ENCODE data around the gene NDUFA3. TPM values are rescaled to one million over a fixed set of nuclear protein-coding genes. Genes with fewer than 3 reads are reported as not detected.
A peak's percentile ranks its signal among the peaks of the same experiment; 100 is the strongest.

The NDUFA3 gene
- total RNA-seq, 1 experiment from 2014 or later, result 144 TPM

DNA sequence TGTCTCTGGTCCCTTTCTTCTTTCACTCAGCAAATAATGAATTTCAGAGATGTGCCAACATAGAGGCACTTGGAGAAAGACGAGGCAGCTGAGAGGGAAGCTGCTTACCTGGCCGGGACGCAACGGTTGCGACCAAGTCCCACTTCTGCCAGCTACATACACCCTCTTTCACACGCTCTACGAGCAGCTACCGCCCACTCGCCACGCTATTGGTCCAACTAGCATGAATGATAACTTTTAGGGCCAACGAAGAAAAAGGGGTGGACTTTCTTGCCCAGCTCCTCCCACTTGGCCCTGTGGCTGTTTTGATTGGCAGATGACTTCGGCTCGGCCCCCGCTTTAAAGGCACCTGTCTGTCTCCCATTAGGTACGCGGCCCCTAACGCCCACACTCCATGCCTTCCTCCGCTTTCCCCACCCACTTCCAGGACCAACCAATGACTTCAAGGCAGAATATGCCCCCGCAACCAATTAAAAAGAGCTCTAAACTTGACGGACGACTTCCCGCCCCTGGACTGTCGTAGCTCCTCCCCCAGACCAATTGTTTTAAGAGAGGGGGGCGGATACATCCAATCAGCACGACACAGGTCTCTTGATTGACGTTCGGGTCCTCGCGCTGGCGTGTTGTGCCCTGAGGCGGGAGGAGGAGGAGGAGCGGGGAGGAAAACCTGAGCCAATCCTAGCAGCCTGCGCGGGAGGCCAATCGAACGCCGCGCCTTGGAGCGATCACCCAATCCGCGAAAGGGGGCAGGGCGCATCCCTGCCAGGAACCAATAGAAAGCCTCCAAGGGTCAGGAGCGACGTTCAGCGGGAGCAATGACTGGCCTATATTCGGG is 34.4 kb downstream of the NDUFA3 start:
- TF ChIP-seq EZH2 (IDR thresholded peaks at IDR 0.05; ENCODE audit: borderline replicate concordance, low read depth, low read length, poor library complexity, severe bottlenecking), result no peak
- TF ChIP-seq, protein P1, sequence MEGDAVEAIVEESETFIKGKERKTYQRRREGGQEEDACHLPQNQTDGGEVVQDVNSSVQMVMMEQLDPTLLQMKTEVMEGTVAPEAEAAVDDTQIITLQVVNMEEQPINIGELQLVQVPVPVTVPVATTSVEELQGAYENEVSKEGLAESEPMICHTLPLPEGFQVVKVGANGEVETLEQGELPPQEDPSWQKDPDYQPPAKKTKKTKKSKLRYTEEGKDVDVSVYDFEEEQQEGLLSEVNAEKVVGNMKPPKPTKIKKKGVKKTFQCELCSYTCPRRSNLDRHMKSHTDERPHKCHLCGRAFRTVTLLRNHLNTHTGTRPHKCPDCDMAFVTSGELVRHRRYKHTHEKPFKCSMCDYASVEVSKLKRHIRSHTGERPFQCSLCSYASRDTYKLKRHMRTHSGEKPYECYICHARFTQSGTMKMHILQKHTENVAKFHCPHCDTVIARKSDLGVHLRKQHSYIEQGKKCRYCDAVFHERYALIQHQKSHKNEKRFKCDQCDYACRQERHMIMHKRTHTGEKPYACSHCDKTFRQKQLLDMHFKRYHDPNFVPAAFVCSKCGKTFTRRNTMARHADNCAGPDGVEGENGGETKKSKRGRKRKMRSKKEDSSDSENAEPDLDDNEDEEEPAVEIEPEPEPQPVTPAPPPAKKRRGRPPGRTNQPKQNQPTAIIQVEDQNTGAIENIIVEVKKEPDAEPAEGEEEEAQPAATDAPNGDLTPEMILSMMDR (conservative IDR thresholded peaks at IDR 0.05; ENCODE audit: low read depth, low read length), result no peak
- H3K27ac ChIP-seq (ENCODE audit: low read depth, low read length, poor library complexity, severe bottlenecking), result peak overlapping the region; percentile 99
- peak overlapping the region; percentile 99 for H3K4me3 ChIP-seq (ENCODE audit: low read depth, low read length, poor library complexity, severe bottlenecking)
- H3K27me3 ChIP-seq (replicated peaks; ENCODE audit: insufficient read depth, low read depth, low read length, poor library complexity), result no peaks in the 10 kb centered on the region
- H3K9me3 ChIP-seq (ENCODE audit: low read depth, low read length, poor library complexity, severe bottlenecking), result no peaks in the 10 kb centered on the region
- H3K4me1 ChIP-seq (ENCODE audit: insufficient read depth, low read length, poor library complexity, severe bottlenecking), result peaks cover 12% of the 10 kb centered on the region
- peaks cover 21% of the 10 kb centered on the region for H3K36me3 ChIP-seq (ENCODE audit: insufficient read depth, low read length, poor library complexity, severe bottlenecking)
- DNase-seq (ENCODE audit: low spot score), result peak; percentile 100
- no TSS peak for BruUV-seq (replicated peaks)
- CTCF ChIA-PET, result interaction anchor here (1.0 kb wide), 1 partner anchor 129 kb away, joined by 3 read pairs; no protein-coding TSS in a partner anchor
- intact Hi-C loops (cut with micrococcal nuclease; ENCODE audit: unreplicated experiment), result no loop called here
- POLR2A ChIA-PET (ENCODE audit: low non-redundant PET), result interaction anchor here (0.5 to 0.6 kb wide), 4 partner anchors 29 to 68 kb away, joined by 3 to 6 read pairs (median 4); partner anchors contain the start of gene RPS9

- Histone ChIP-seq H3K4me1 (ENCODE audit: insufficient read depth, low read length, poor library complexity, severe bottlenecking) (peaks cover 12% of the 10 kb centered on the region), H3K9me3 (ENCODE audit: low read depth, low read length, poor library complexity, severe bottlenecking) (no peaks in the 10 kb centered on the region), H3K4me3 (ENCODE audit: low read depth, low read length, poor library complexity, severe bottlenecking) (peak within 1 kb of the TSS; percentile 99), H3K27me3 (replicated peaks; ENCODE audit: insufficient read depth, low read depth, low read length, poor library complexity) (no peaks in the 10 kb centered on the region), H3K27ac (ENCODE audit: low read depth, low read length, poor library complexity, severe bottlenecking) (peak within 1 kb of the TSS; percentile 99), H3K36me3 (ENCODE audit: insufficient read depth, low read length, poor library complexity, severe bottlenecking) (peaks cover 29% of the 10 kb centered on the region)
- intact Hi-C loops (cut with micrococcal nuclease; ENCODE audit: unreplicated experiment), result no loop called here
- POLR2A ChIA-PET (ENCODE audit: low non-redundant PET), result interaction anchor here (0.6 kb wide), 1 partner anchor 65 kb away, joined by 3 read pairs; no protein-coding TSS in a partner anchor
- no TSS peak for BruUV-seq (replicated peaks)
- CTCF ChIA-PET, result interaction anchor here (1.0 kb wide), 1 partner anchor 128 kb away, joined by 3 read pairs; no protein-coding TSS in a partner anchor
- no peak for TF ChIP-seq EZH2 (IDR thresholded peaks at IDR 0.05; ENCODE audit: borderline replicate concordance, low read depth, low read length, poor library complexity, severe bottlenecking)
- TF ChIP-seq, protein P1 (conservative IDR thresholded peaks at IDR 0.05; ENCODE audit: low read depth, low read length), result no peak
- DNase-seq (ENCODE audit: low spot score), result no peak
Observed at GRCh38 chr19:54137699-54138488, 35.2 kb downstream of the NDUFA3 start, which contains the start of gene CNOT3. TSS of gene CNOT3 (plus strand) at chr19:54137762. CDS start at chr19:54142979, 5,217 bp downstream.

- CTCF ChIA-PET, result no interaction called here
- Histone ChIP-seq H3K27me3 (replicated peaks; ENCODE audit: insufficient read depth, low read depth, low read length, poor library complexity) (no peaks in the 10 kb centered on the region), H3K27ac (ENCODE audit: low read depth, low read length, poor library complexity, severe bottlenecking) (peak overlapping the region; percentile 99), H3K4me1 (ENCODE audit: insufficient read depth, low read length, poor library complexity, severe bottlenecking) (peaks cover 12% of the 10 kb centered on the region), H3K9me3 (ENCODE audit: low read depth, low read length, poor library complexity, severe bottlenecking) (no peaks in the 10 kb centered on the region), H3K4me3 (ENCODE audit: low read depth, low read length, poor library complexity, severe bottlenecking) (peak overlapping the region; percentile 99), H3K36me3 (ENCODE audit: insufficient read depth, low read length, poor library complexity, severe bottlenecking) (peaks cover 37% of the 10 kb centered on the region)
- POLR2A ChIA-PET (ENCODE audit: low non-redundant PET), result no interaction called here
- intact Hi-C loops (cut with micrococcal nuclease; ENCODE audit: unreplicated experiment), result no loop called here
- no TSS peak for BruUV-seq (replicated peaks)
- TF ChIP-seq, protein P1 (conservative IDR thresholded peaks at IDR 0.05; ENCODE audit: low read depth, low read length), result no peak
- TF ChIP-seq EZH2 (IDR thresholded peaks at IDR 0.05; ENCODE audit: borderline replicate concordance, low read depth, low read length, poor library complexity, severe bottlenecking), result no peak
- no peak for DNase-seq (ENCODE audit: low spot score)
Observed at GRCh38 chr19:54138489-54139256, 36.0 kb downstream of the NDUFA3 start.
